ENCODE measurements around the gene CGNL1.

Gene CGNL1

GRCh38 chr15:57330619-57331340, 45.5 kb upstream of the CGNL1 start:
- no peak overlapping the region for H3K4me3 ChIP-seq (replicated peaks; ENCODE audit: low read depth, low read length)
- TF ChIP-seq CTCF (IDR thresholded peaks at IDR 0.05; ENCODE audit: insufficient read depth, low read length, poor library complexity, severe bottlenecking): no peak
- no peak for DNase-seq (ENCODE audit: extremely low read depth, insufficient read length)
- peaks cover 3% of the 10 kb centered on the region for H3K27me3 ChIP-seq (replicated peaks; ENCODE audit: control insufficient read depth, insufficient read depth, low read length)
- H3K36me3 ChIP-seq (ENCODE audit: control insufficient read depth, insufficient read depth, low read length): no peaks in the 10 kb centered on the region

GRCh38 chr15:57332326-57332725, 44.0 kb upstream of the CGNL1 start:
- DNase-seq (ENCODE audit: extremely low read depth, insufficient read length): no peak
- H3K36me3 ChIP-seq (ENCODE audit: control insufficient read depth, insufficient read depth, low read length): no peaks in the 10 kb centered on the region
- H3K27me3 ChIP-seq (replicated peaks; ENCODE audit: control insufficient read depth, insufficient read depth, low read length): peaks cover 3% of the 10 kb centered on the region
- H3K4me3 ChIP-seq (replicated peaks; ENCODE audit: low read depth, low read length): no peak overlapping the region
- TF ChIP-seq CTCF (IDR thresholded peaks at IDR 0.05; ENCODE audit: insufficient read depth, low read length, poor library complexity, severe bottlenecking): no peak

GRCh38 chr15:57333487-57333886, 42.8 kb upstream of the CGNL1 start:
- Histone ChIP-seq H3K36me3 (ENCODE audit: control insufficient read depth, insufficient read depth, low read length) (no peaks in the 10 kb centered on the region), H3K27me3 (replicated peaks; ENCODE audit: control insufficient read depth, insufficient read depth, low read length) (peaks cover 3% of the 10 kb centered on the region), H3K4me3 (replicated peaks; ENCODE audit: low read depth, low read length) (no peak overlapping the region)
- TF ChIP-seq CTCF (IDR thresholded peaks at IDR 0.05; ENCODE audit: insufficient read depth, low read length, poor library complexity, severe bottlenecking): no peak
- no peak for DNase-seq (ENCODE audit: extremely low read depth, insufficient read length)

GRCh38 chr15:57334257-57334656, 42.0 kb upstream of the CGNL1 start:
- Histone ChIP-seq H3K27me3 (replicated peaks; ENCODE audit: control insufficient read depth, insufficient read depth, low read length) (peaks cover 3% of the 10 kb centered on the region), H3K4me3 (replicated peaks; ENCODE audit: low read depth, low read length) (no peak overlapping the region), H3K36me3 (ENCODE audit: control insufficient read depth, insufficient read depth, low read length) (no peaks in the 10 kb centered on the region)
- no peak for DNase-seq (ENCODE audit: extremely low read depth, insufficient read length)
- no peak for TF ChIP-seq CTCF (IDR thresholded peaks at IDR 0.05; ENCODE audit: insufficient read depth, low read length, poor library complexity, severe bottlenecking)

GRCh38 chr15:57335293-57335715, 41.0 kb upstream of the CGNL1 start:
- Histone ChIP-seq H3K4me3 (replicated peaks; ENCODE audit: low read depth, low read length) (no peak overlapping the region), H3K36me3 (ENCODE audit: control insufficient read depth, insufficient read depth, low read length) (no peaks in the 10 kb centered on the region), H3K27me3 (replicated peaks; ENCODE audit: control insufficient read depth, insufficient read depth, low read length) (peaks cover 3% of the 10 kb centered on the region)
- no peak for TF ChIP-seq CTCF (IDR thresholded peaks at IDR 0.05; ENCODE audit: insufficient read depth, low read length, poor library complexity, severe bottlenecking)
- DNase-seq (ENCODE audit: extremely low read depth, insufficient read length): no peak
